HG03159 (cell line): Measurements from ENCODE around the gene CTDSP1.
A peak's percentile ranks its signal among the peaks of the same experiment; 100 is the strongest.

Experiments used
- ATAC-seq: cut with Tn5 transposase; IDR thresholded peaks from one replicate; pipeline ENCODE4 v1.9.1; 2021; ENCODE audit warnings: mild to moderate bottlenecking, moderate library complexity; ENCODE audit not compliant: unreplicated experiment

CTDSP1 gene, protein sequence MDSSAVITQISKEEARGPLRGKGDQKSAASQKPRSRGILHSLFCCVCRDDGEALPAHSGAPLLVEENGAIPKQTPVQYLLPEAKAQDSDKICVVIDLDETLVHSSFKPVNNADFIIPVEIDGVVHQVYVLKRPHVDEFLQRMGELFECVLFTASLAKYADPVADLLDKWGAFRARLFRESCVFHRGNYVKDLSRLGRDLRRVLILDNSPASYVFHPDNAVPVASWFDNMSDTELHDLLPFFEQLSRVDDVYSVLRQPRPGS

DNA sequence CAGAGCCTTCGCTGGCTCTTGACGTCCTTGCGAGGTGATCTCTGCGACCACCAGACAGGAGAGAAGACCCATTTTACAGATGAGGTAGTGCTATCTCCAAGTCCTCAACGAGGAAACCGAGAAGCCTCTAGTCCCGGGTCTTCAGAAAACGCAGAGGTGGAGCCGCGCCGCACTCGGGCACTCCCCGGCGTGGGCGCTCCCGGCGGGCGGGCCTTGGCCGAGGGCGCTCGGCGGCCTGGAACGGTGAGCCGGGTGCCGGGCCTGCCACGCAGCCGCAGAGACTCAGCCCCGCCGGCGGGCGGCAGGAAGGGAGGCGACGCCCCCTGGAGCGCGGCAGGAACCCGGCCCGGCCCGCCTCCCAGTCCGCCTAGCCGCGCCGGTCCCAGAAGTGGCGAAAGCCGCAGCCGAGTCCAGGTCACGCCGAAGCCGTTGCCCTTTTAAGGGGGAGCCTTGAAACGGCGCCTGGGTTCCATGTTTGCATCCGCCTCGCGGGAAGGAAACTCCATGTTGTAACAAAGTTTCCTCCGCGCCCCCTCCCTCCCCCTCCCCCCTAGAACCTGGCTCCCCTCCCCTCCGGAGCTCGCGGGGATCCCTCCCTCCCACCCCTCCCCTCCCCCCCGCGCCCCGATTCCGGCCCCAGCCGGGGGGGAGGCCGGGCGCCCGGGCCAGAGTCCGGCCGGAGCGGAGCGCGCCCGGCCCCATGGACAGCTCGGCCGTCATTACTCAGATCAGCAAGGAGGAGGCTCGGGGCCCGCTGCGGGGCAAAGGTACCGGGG, at the start of gene CTDSP1:
CTDSP1 (plus strand) TSS at position 478 of the 776 bp plus-strand sequence; CDS start at position 701, 223 bp downstream.
- peak; percentile 40 for ATAC-seq

DNA sequence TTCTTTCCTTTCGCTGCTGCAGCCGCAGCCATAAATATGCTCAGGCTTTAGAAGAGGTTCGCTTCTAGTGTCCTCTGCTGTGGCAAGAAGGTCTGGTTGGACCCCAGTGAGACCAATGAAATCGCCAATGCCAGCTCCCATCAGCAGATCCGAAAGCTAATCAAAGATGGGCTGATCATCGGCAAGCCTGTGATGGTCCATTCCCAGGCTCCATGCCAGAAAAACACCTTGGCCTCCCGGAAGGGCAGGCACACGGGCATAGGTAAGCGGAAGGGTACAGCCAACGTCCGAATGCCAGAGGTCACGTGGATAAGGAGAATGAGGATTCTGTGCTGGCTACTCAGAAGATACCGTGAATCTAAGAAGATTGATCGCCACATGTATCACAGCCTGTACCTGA, 45.6 kb upstream of the CTDSP1 start:
- no peak for ATAC-seq

DNA sequence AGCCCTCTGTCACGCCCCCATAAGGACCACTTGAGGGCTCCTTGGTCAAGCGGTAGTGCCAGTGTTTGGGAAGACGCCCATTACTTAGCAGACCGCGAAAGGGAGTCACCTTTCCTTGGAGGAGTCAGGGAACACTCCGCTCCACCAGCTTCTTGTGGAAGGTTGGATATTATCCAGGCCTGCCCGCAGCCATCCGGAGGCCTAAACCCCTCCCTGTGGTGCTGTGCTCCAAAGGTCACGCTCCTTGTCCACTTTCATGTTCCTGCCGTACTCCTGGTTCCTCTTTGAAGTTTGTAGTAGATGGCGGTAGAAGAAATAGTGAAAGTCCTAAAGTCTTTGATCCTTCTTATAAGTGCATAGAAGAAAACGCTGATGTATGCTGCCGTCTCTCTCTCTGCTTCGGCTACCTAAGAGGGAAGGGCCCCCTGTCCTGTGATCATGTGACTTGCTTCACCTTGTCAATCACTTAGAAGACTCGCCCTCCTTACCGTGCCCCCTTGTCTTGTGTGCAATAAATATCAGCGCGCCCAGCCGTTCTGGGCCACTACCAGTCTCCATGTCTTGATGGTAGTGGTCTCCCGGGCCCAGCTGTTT, 44.7 kb upstream of the CTDSP1 start:
- ATAC-seq = no peak

DNA sequence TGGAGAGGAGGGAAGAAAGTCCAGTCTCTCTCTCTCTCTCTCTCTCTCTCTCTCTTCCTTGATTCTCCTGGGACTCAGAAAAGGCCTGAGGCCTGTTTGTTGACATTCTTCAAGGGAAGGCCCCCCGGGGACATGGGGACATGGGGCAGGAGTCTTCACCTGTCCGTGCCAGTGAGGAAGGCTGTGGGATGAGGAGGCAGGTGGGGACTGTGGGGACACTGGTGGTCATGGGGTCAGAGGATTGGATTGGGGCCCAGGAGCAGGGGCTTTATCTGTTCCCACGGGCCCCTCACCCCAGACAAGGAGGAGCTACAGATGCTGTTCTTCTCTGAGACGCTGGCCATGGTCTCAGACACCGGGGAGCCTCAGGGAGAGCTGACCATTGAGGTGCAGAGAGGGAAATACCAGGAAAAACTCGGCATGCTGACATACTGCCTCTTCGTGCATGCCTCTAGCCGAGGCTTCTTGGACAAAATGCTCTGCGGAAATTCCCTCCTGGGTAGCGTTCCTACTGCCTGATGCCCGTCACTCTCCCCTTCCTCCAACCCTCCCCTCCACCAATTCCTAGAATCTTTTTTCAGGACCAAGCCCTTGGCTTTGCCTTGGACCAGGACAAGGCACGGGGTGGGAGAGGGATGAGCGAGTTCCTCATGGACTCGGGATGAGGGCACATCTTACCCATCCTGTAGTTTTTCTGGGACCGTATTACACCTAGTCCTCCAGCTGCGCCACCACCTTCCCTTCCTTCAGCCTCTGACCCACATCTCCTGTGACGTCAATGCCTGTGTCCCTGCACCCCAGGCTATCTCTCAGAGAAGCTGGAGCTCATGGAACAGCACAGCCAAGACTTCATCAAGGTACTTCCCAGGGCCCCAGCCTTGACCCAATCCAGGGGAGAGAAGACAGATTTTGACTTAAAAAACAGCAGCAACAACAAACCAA, 42.2 kb upstream of the CTDSP1 start:
- ATAC-seq = no peak

DNA sequence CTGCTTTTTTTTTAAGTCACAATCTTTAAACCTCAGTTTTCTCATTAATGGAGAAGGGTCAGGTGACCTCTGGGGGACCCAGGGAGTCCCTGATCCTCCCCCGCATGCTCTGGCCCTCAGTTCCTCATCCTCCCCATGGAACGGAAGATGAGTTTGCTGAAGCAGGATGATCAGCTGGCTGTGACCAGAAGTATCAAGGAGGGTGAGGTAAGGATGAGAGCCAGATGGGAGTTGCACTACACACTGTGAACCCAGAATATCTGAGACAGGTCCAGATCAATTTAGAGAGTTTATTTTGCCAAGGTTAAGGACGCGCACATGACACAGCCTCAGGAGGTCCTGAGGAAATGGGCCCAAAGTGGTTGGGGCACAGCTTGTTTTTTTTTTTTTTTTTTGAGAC, 39.2 kb upstream of the CTDSP1 start:
- no peak for ATAC-seq

DNA sequence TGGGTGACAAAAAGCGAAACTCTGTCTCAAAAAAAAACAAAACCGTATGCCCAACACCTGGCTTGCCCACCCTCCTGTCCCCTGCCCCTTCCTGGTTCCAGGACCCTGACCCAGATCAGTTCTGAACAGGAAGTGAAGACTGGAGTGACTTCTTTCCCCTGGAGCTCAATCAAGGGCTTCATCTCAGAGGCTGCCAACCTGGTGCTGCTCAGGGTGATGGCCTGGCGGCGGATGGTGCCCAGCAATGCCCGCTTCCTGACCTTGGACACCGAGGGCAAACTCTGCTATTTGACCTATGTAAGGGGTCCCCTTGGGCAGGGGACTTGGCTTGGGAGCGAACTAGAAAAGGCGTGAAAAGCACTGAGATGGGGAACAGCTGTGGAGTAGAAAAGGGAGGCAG, 37.1 kb upstream of the CTDSP1 start:
- ATAC-seq = peak; percentile 41

DNA sequence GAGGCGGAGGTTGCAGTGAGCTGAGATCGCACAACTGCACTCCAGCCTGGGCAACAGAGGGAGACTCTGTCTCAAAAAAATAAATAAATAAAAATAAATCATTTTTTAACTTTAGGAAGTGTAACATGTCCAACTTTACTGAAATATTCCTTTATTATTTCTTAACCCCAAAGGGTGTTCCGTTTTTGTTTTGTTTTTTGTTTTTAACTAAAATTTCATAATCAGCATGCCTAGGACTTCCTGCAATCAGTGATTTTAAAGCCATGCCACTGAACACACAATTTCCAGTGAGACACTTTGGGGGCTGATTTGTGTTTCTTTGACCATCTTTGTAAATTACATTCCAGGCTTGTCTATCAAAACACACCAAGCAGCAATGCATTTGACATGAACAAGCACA, 35.9 kb upstream of the CTDSP1 start:
- no peak for ATAC-seq

DNA sequence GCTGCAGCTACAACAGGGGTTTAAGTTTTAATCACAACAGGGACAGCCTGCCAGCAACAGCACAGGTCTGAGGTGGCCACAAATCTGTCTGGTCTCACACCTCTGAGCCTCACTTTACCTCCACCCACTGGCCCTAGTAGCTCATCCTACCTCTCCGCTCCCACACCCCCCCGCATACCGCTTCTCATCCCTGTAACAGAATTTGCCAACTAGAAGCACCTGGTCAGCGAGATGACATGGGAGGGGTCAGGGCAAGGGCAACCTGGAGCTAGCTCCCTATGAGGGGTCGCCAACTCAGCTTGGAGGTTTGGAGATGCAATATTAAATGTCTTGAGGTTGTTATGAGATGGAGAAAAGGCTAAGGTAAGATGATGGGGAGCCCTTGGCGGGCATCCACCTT, 35.5 kb upstream of the CTDSP1 start:
- ATAC-seq = no peak

DNA sequence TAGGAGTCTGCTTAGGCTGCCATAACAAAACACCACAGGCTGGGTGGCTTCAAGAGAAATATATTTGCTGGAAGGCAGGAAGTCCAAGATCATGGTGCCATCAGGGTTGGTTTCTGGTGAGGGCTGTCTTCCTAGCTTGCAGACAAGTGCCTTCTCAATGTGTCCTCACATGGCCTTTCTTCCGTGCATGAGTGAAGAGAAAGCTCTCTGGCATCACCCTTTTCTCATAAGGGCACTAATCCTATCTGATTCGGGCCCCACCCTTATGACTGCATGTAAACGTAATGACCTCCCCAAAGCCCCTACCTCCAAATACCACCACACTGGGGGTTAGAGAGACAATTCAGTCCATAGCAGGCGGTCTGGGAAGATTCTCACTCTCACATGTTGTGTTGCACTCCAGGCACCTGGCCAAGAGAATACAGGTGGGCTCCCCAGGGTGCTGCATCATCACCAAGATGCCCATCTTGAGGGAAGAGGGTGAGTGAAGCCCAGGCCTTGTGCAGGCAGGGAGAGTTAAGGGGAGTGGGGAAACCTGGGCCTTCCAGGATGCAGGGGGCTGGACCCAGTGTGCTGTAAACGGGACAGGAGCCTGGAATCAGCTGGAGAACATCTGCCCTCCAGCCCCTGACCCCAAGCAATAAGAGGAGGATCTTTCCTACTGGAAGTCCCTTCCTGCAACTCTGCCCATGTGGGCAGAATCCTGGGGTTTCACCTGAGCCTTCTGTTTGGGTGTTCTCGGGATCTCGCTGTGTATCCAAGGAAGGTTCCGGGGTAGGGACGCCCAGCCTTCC, 32.9 kb upstream of the CTDSP1 start:
- ATAC-seq = no peak

DNA sequence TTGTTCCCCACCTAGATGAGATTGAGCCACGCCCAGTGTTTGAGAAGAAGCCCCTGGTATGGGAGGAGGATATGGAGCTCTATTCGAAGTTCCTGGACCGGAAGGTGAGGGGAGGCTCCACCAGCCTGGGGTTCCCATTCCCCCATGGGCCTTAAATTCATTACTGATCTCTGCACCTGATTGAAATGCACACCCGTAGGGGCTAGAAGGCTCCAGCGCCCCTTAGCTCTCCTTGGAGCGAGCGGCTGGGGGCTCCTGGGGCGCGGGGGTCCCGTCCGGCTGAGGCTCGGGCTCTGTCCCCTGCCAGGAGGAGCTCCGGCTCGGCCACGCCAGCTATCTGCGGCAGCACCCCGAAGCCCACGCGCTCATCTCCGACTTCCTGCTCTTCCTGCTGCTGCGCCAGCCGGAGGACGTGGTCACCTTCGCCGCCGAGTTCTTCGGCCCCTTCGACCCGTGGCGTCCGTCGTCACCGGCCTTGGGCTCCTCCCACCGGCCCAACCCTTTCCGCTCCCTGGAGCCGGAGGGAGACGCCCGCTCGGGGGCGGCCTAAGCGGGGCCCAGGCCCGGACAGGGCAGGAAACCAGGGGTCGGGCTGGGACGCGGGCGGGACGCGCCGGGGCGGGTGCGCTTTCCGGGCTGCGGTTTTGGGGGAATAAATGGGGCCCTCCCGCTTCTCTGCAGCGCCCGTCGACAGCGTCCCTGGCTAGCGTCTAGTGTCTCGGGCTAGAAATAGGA, 32.1 kb upstream of the CTDSP1 start:
- peak; percentile 82 for ATAC-seq

DNA sequence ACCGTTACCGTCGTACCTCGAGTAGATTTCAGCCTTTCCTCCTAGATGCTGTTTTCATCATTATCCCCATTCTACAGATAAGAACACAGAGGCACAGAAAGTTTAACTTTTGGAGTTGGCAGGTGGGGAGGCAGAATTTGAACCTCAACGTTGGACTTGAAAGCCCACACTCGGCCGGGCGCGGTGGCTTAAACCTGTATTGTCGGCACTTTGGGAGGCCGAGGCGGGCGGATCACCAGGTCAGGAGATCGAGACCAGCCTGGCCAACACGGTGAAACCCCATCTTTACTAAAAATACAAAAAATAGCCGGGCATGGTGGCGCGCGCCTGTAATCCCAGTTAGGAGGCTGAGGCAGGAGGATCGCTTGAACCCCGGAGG, 31.5 kb upstream of the CTDSP1 start:
- no peak for ATAC-seq

DNA sequence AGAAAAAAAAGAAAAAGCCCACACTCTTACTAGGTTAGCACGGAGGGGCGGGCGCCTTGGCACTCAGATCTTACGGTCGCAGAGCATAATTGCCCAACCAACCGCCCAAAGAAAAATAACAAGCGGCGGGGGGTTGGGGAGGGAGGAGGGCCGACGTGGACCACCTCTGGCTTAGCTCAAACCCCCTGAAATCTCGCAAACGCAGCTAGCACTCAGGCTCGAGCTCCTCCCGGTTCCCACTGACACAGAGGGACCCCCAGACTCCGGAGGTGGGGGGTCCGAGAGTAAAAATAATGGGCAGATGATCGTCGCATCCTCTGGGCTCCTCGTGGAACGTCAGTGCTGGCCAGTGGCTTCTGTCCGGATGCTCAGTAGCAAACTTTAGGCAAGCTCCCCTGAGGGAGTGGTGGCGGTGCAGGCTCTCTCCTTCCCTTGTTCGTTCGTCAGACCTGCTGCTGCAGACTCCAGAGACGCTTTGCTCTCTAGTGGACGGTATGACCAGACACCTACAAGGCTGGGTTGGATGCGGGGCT, 31.0 kb upstream of the CTDSP1 start:
- ATAC-seq = no peak

DNA sequence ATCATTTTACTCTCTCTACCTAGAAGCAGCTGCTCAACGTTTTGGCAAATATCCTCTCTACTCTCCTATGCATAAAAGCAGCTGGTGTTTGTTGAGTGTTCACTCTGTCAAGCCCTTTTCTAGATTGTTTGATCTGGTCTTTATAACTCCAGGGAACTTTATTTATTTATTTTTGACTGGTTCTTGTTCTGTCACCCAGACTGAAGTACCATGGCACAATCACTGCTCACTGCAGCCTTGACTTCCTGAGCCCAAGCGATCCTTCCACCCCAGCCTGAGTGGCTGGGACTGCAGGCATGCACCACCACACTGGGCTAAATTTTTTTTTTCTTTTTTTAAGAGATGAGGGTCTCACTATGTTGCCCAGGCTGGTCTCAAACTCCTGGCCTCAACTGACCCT, 30.3 kb upstream of the CTDSP1 start:
- no peak for ATAC-seq

DNA sequence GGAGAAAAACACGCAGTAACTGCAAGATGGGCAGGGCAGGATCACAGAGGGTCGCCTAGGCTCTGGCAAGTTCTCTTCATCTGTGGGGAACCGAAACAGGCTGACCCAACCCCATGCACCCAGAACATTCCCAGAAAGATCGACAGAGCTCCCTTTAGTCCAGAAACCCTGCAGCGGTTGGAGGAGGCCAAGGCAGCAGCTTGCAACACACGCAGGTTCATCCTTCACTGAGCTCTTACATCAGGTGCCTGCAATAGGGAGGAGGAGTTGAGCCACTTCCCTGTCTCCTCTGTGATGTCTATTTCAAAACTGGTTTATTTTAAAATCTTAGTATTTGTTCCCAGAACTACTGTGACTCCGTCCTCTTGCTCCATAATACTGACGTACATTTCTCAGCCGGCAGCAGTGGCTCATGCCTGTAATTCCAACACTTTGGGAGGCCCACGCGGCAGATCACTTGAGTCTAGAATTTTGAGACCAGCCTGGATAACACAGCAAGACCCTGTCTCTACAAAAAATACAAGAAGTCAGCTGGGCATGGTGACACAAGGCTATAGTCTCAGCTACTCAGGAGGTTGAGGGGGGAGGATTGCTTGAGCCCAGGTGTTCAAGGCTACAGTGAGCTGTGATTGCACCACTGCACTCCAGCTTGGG, 29.1 kb upstream of the CTDSP1 start:
- no peak for ATAC-seq

DNA sequence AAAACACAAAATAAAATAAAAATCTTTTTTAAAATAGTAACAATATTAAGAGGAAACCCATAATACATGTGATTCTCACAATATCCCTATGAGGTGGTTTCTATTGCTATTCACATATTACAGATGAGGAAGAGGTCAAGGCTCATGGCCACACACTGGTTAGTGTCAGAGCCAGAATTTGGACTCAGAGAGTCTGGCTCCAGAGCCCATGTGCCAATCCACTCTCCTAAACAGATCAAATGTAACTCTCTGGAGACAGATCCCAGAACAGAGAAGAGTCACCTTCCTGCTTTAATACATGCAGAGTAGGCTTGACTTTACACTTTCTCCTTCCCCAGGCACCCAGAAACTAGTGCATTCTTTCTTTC, 27.7 kb upstream of the CTDSP1 start:
- ATAC-seq = no peak

DNA sequence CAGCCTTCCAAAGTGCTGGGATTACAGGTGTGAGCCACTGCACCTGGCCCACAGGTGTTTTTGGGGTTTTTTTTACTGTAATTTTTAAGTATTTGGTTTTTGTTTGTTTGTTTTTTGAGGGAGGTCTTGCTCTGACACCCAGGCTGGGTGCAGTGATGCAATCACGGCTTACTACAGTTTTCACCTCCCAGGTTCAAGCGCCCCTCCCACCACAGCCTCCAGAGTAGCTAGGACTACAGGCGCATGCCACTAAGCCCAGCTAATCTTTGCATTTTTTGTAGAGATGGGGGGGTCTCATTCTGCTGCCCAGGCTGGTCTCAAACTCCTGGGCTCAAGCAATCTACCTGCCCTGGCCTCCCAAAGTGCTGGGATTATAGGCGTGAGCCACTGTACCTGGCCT, 24.9 kb upstream of the CTDSP1 start:
- ATAC-seq = no peak

DNA sequence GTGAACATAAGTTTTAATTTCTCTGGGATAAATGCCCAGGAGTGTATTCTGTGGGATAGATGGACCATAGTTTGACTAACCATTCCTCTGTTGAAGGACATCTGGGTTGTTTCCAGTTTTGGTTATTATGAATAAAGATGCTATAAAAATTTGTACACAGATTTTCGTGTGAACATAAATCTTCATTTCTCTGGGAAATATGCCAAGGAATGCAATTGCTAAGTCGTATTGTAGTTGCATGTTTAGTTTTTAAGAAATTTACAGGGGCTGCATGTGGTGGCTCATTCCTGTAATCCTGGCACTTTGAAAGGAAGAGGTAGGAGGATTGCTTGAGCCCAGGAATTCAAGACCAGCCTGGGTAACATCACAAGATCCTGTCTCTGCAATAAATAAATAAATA, 24.5 kb upstream of the CTDSP1 start:
- no peak for ATAC-seq

DNA sequence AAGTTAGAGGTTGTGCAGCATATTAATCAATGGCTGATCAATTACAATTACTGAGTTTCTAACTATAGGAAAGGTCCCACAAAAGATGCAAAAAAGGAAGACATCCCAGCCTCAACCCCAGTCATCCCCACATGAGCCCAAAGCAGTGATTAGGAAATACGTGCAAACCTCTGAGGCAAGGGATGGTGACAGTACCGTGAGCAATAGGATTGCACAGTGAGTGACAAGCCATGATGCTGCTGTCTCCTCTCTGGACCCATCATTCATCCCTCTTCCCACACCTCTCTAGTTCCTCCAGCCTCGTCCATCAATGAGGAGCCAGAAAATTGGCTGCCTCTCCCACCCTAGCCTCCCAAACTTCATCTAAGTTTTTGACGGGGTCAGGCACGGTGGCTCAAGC, 21.6 kb upstream of the CTDSP1 start:
- no peak for ATAC-seq

DNA sequence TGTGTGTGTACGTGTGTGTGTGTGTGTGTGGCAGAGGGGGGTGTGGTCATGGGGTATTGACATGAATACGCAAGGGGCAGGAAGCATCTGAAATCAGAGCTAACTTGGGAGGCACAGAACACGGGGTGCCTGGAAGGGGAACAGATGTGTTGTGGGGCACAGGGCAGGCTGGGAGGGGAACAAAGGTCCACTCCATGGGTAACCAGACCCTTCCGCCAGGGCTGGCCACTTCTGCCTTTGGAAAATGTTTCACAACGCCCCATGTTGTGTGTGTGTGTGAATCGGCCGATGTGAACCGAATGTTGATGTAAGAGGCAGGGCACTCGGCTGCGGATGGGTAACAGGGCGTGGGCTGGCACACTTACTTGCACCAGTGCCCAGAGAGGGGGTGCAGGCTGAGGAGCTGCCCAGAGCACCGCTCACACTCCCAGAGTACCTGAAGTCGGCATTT, 17.7 kb upstream of the CTDSP1 start, which contains the start of gene SLC11A1:
SLC11A1 (plus strand) TSS at position 358 of the 451 bp plus-strand sequence. CDS start 96 bp downstream, outside the sequence.
- ATAC-seq = no peak
